NB4 (cell line): ENCODE data around the gene LEMD3.

Source experiments
- DNase-seq: peaks from one replicate; pipeline ENCODE4 v3.0.0; 2010; ENCODE audit warnings: low read depth
- H3K4me3 ChIP-seq: one replicate; pipeline ENCODE4 v1.5.1; 2011; ENCODE audit warnings: mild to moderate bottlenecking, low read depth, low read length, moderate library complexity
- MYC ChIP-seq: IDR thresholded peaks from 2 replicates; pipeline ENCODE4 v1.6.1; 2011; ENCODE audit warnings: low read depth, low read length
- POLR2A ChIP-seq: IDR thresholded peaks from 2 replicates; pipeline ENCODE4 v1.6.1; 2011; ENCODE audit warnings: mild to moderate bottlenecking; ENCODE audit not compliant: insufficient read length; ENCODE audit errors: extremely low read depth
- TF ChIP-seq, protein P1 (sequence below): IDR thresholded peaks from 2 replicates; pipeline ENCODE4 v1.6.1; 2011; ENCODE audit warnings: low read depth, low read length
- TF ChIP-seq, protein P2 (sequence below): IDR thresholded peaks from one replicate; pipeline ENCODE4 v1.5.1; 2012; ENCODE audit warnings: low read depth, low read length

LEMD3 gene

DNA sequence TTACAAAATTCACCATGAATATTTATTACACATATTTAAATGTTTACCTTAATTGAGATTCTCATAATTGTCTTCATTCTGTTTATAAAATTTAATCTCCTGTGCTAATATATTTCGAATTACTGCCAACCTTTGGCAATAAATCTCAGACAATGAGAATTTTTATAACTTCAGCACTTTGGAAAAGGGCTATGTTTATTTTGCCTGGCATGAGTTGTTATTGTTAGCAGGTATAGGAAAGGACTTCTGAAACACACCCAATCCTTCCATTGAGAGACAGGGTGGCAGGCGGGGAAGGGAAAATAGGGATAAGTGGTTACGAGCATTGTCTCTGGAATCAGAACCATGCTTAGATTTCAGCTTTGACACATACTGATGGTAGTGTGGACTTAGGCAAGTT lies 97.0 kb downstream of the LEMD3 start:
- TF ChIP-seq, protein P1, sequence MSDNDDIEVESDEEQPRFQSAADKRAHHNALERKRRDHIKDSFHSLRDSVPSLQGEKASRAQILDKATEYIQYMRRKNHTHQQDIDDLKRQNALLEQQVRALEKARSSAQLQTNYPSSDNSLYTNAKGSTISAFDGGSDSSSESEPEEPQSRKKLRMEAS, result no peak
- TF ChIP-seq POLR2A (no peak), MYC (no peak)
- TF ChIP-seq, protein P2, sequence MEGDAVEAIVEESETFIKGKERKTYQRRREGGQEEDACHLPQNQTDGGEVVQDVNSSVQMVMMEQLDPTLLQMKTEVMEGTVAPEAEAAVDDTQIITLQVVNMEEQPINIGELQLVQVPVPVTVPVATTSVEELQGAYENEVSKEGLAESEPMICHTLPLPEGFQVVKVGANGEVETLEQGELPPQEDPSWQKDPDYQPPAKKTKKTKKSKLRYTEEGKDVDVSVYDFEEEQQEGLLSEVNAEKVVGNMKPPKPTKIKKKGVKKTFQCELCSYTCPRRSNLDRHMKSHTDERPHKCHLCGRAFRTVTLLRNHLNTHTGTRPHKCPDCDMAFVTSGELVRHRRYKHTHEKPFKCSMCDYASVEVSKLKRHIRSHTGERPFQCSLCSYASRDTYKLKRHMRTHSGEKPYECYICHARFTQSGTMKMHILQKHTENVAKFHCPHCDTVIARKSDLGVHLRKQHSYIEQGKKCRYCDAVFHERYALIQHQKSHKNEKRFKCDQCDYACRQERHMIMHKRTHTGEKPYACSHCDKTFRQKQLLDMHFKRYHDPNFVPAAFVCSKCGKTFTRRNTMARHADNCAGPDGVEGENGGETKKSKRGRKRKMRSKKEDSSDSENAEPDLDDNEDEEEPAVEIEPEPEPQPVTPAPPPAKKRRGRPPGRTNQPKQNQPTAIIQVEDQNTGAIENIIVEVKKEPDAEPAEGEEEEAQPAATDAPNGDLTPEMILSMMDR, result no peak
- DNase-seq, result no peak
- H3K4me3 ChIP-seq, result no peak overlapping the region

DNA sequence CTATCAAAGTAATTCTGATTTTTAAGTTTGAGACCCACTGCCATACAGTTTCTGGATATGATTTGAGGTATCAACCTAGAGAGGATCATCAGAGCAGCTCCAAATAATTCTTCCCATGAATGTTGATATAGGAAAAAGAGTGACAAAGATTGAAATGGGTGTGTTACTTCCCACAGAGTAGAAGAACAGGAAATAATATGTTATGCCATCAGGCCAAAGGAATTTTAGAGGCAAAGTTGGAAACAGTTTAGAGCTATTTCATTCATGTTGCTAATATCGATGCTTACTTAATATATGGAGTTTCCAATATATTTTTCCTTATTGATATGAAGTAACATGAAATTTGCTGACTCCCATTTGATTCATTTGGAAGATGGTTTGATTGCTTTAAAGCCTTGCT lies 100.2 kb downstream of the LEMD3 start:
- DNase-seq, result no peak
- TF ChIP-seq, protein P1, result no peak
- no peak for TF ChIP-seq MYC
- TF ChIP-seq, protein P2, result no peak
- no peak for TF ChIP-seq POLR2A
- no peak overlapping the region for H3K4me3 ChIP-seq

GRCh38 chr12:65274602-65275272 lies 105.4 kb downstream of the LEMD3 start:
- TF ChIP-seq, protein P1, result no peak
- no peak for TF ChIP-seq MYC
- TF ChIP-seq POLR2A, result no peak
- TF ChIP-seq, protein P2, result no peak
- H3K4me3 ChIP-seq, result no peak overlapping the region
- DNase-seq, result no peak

GRCh38 chr12:65275627-65276026 lies 106.2 kb downstream of the LEMD3 start:
- TF ChIP-seq POLR2A (no peak), MYC (no peak)
- TF ChIP-seq, protein P2, result no peak
- TF ChIP-seq, protein P1, result no peak
- DNase-seq, result peak; percentile 19
- no peak overlapping the region for H3K4me3 ChIP-seq

- DNase-seq, result peak; percentile 73
- no peak overlapping the region for H3K4me3 ChIP-seq
- TF ChIP-seq, protein P2, result no peak
Observed at GRCh38 chr12:65276916-65277530, 107.6 kb downstream of the LEMD3 start.

GRCh38 chr12:65277994-65278575 lies 108.7 kb downstream of the LEMD3 start:
- no peak overlapping the region for H3K4me3 ChIP-seq
- TF ChIP-seq, protein P1, result no peak
- TF ChIP-seq MYC, result no peak
- TF ChIP-seq POLR2A, result no peak
- TF ChIP-seq, protein P2, result no peak

More at GRCh38 chr12:65277994-65278575, 108.7 kb downstream of the LEMD3 start:
- peak; percentile 19 for DNase-seq
